Neuron (in vitro differentiated cells): ENCODE data around the gene SMO.
"Not testable (repeated sequence)": the region's sequence is repeated elsewhere in the genome, so short reads cannot be mapped to it uniquely, and the experiment has no call there.

Source experiments
- H2AFZ ChIP-seq: one replicate; pipeline ENCODE4 v1.6.1; 2013; ENCODE audit warnings: low read depth, mild to moderate bottlenecking, inconsistent platforms, low read length, moderate library complexity
- H3K27me3 ChIP-seq: one replicate; pipeline ENCODE4 v1.6.1; 2013; ENCODE audit warnings: low read length; ENCODE audit not compliant: insufficient read depth
- H3K36me3 ChIP-seq: one replicate; pipeline ENCODE4 v1.6.1; 2013; ENCODE audit warnings: low read length; ENCODE audit not compliant: insufficient read depth
- H3K4me1 ChIP-seq: one replicate; pipeline ENCODE4 v1.6.1; 2013; ENCODE audit warnings: low read length; ENCODE audit not compliant: insufficient read depth
- H3K4me3 ChIP-seq: 2 replicates; pipeline ENCODE4 v1.5.1; 2013; ENCODE audit warnings: mild to moderate bottlenecking, low read length, moderate library complexity
- H3K9me3 ChIP-seq: one replicate; pipeline ENCODE4 v1.6.1; 2013; ENCODE audit warnings: low read length

The SMO gene

GRCh38 chr7:129161524-129162225 is 26.8 kb upstream of the SMO start:
- Histone ChIP-seq H3K4me3 (no peak overlapping the region), H3K27me3 (no peaks in the 10 kb centered on the region), H3K4me1 (peaks cover 6% of the 10 kb centered on the region), H3K9me3 (no peaks in the 10 kb centered on the region), H3K36me3 (no peaks in the 10 kb centered on the region), H2AFZ (no peak overlapping the region)

DNA sequence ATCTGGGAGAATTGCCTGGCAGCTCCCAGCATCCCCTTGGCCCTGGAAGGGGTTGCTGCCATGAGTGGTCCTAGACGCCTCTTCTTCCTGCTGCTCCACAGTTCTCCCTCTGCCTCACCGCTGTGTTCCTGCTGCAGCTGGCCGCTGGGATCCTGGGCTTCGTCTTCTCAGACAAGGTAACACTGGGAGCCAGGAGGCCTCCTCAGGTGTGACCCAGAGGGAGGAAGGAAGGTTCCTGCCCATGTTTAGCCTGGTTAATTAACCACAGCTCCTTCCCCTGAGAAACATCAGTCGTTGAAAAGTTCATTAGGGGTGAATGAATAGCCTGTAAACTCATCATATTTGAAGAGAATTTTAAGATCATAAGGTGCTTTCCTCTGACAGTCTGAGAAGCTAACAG is 25.7 kb upstream of the SMO start:
- H3K9me3 ChIP-seq = no peaks in the 10 kb centered on the region
- no peaks in the 10 kb centered on the region for H3K36me3 ChIP-seq
- H3K4me1 ChIP-seq = peaks cover 6% of the 10 kb centered on the region
- no peak overlapping the region for H3K4me3 ChIP-seq
- no peak overlapping the region for H2AFZ ChIP-seq
- H3K27me3 ChIP-seq = no peaks in the 10 kb centered on the region

GRCh38 chr7:129163875-129164544 is 24.4 kb upstream of the SMO start:
- H3K9me3 ChIP-seq = no peaks in the 10 kb centered on the region
- no peak overlapping the region for H3K4me3 ChIP-seq
- H3K36me3 ChIP-seq = no peaks in the 10 kb centered on the region
- no peak overlapping the region for H2AFZ ChIP-seq
- peaks cover 6% of the 10 kb centered on the region for H3K4me1 ChIP-seq
- no peaks in the 10 kb centered on the region for H3K27me3 ChIP-seq

DNA sequence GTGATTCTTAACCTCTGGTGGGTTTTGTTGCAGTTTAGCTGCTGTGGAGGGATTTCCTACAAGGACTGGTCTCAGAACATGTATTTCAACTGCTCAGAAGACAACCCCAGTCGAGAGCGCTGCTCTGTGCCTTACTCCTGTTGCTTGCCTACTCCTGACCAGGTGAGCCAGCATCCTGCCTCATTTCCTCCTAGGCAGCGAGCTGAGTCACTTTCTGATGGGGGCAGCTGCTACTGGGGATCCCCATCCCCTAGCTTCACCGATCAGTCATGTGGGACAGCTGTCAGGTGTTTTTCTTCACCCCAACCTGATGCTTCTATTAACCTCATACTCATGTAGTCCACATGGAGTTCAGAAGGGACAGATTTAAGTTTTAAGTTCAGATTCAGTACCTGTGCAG is 21.7 kb upstream of the SMO start:
- no peak overlapping the region for H3K4me3 ChIP-seq
- H3K4me1 ChIP-seq = no peaks in the 10 kb centered on the region
- no peaks in the 10 kb centered on the region for H3K27me3 ChIP-seq
- no peaks in the 10 kb centered on the region for H3K9me3 ChIP-seq
- H3K36me3 ChIP-seq = no peaks in the 10 kb centered on the region
- H2AFZ ChIP-seq = no peak overlapping the region

- H3K4me3 ChIP-seq = no peak overlapping the region
- H2AFZ ChIP-seq = no peak overlapping the region
- H3K4me1 ChIP-seq = no peaks in the 10 kb centered on the region
- H3K36me3 ChIP-seq = no peaks in the 10 kb centered on the region
- no peaks in the 10 kb centered on the region for H3K27me3 ChIP-seq
- no peaks in the 10 kb centered on the region for H3K9me3 ChIP-seq
Observed at GRCh38 chr7:129167817-129168216, 20.6 kb upstream of the SMO start.

DNA sequence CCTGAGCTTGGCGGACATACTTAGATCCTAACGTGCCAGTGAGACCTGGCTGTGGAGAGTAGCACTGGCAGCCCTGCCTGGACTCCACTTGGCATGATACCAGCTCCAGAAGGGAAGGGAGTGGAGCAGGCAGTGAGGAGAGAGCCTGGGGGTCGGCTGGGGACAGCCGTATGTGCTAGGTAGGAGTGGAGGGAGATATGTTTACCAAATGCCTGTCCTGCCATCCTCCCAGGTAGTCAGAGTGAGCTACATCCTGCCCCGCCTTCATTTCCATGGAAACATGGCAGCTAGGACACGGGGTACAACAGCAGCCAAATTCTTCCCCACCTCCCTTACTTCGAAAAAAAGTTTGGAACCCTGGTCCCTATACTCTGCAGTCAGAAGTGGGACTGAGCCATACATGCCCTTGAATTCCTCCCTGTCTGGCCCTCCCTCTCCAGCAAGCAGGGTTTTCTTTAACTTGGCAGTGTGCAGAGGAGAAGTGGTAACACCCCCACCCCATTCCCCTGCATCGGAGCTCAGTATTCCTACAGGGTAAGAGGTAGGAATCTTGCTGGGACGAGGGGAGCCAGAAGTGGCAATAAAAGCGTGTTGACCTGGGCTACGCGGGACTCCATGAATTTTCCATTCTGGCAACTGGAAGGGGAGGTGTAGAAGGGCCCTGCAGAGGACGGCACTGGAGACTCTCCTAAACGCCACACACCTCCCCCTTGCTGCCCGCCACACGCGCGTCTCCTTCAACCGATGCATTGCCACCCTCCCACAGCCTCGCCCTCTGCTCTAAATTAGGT is 20.0 kb upstream of the SMO start:
- Histone ChIP-seq H3K4me1 (no peaks in the 10 kb centered on the region), H2AFZ (no peak overlapping the region), H3K9me3 (no peaks in the 10 kb centered on the region), H3K27me3 (no peaks in the 10 kb centered on the region), H3K36me3 (no peaks in the 10 kb centered on the region), H3K4me3 (no peak overlapping the region)

GRCh38 chr7:129169171-129169671 is 19.2 kb upstream of the SMO start:
- H2AFZ ChIP-seq = no peak overlapping the region
- H3K27me3 ChIP-seq = no peaks in the 10 kb centered on the region
- H3K9me3 ChIP-seq = no peaks in the 10 kb centered on the region
- H3K36me3 ChIP-seq = no peaks in the 10 kb centered on the region
- no peaks in the 10 kb centered on the region for H3K4me1 ChIP-seq
- H3K4me3 ChIP-seq = no peak overlapping the region

- Histone ChIP-seq H3K4me3 (no peak overlapping the region), H3K9me3 (no peaks in the 10 kb centered on the region), H3K27me3 (no peaks in the 10 kb centered on the region), H2AFZ (no peak overlapping the region), H3K36me3 (no peaks in the 10 kb centered on the region), H3K4me1 (no peaks in the 10 kb centered on the region)
Observed at GRCh38 chr7:129169686-129170440, 18.6 kb upstream of the SMO start.

GRCh38 chr7:129170441-129171021 is 17.9 kb upstream of the SMO start:
- no peaks in the 10 kb centered on the region for H3K4me1 ChIP-seq
- H3K4me3 ChIP-seq = no peak overlapping the region
- no peaks in the 10 kb centered on the region for H3K27me3 ChIP-seq
- no peak overlapping the region for H2AFZ ChIP-seq
- no peaks in the 10 kb centered on the region for H3K36me3 ChIP-seq
- no peaks in the 10 kb centered on the region for H3K9me3 ChIP-seq

DNA sequence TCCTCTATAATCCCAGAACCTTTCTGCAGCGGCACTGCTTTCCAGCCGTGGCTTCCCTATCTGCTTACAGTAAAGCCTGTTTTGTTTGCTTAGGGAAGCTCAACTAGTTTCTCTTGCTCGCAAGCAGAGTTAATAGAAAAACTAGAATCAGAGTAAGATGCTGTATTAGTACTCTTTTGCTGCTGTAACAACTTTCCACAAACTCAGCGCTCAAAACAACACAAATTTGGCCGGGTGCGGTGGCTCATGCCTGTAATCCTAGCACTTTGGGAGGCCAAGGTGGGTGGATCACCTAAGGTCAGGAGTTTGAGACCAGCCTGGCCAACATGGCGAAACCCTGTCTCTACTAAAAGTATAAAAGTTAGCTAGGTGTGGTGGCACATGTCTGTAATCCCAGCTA is 14.6 kb upstream of the SMO start:
- not testable (repeated sequence) for H3K36me3 ChIP-seq, H2AFZ ChIP-seq, H3K4me3 ChIP-seq, H3K4me1 ChIP-seq, H3K9me3 ChIP-seq, H3K27me3 ChIP-seq

GRCh38 chr7:129176916-129177710 is 11.3 kb upstream of the SMO start:
- Histone ChIP-seq H3K4me1 (no peaks in the 10 kb centered on the region), H3K4me3 (no peak overlapping the region), H3K27me3 (no peaks in the 10 kb centered on the region), H3K9me3 (peaks cover 2% of the 10 kb centered on the region), H2AFZ (no peak overlapping the region), H3K36me3 (no peaks in the 10 kb centered on the region)
